SK-N-SH (cell line): ENCODE results near the gene FSTL5. TPM values are rescaled to one million over a fixed set of nuclear protein-coding genes. Genes with fewer than 3 reads are reported as not detected.

ENCODE experiments used
- CTCF ChIA-PET: fragments of 300-600, 350-600 bp; formaldehyde crosslinking; extraction: SDS; loops from one replicate; lab custom pipeline; 2021; lab: Yijun Ruan, JAX
- POLR2A ChIA-PET: fragments of 350-600 bp; sonication (Branson Sonifier 250); formaldehyde crosslinking; extraction: SDS; loops from one replicate; lab custom pipeline; 2020; ENCODE audit warnings: antibody characterized with exemption, inconsistent platforms; lab: Yijun Ruan, JAX
- DNase-seq: peaks from one replicate; pipeline ENCODE4 v3.0.0; 2012
- H2AFZ ChIP-seq: fragments of 200-600 bp; sonication (generic); 2 replicates; pipeline ENCODE4 v1.8.1; 2016; ENCODE audit warnings: antibody characterized with exemption, mild to moderate bottlenecking, low read depth
- H3F3A ChIP-seq: fragments of 200-600 bp; sonication (generic); replicated peaks from 2 replicates; pipeline ENCODE3; 2016; ENCODE audit warnings: antibody characterized with exemption, mild to moderate bottlenecking; ENCODE audit not compliant: insufficient read depth
- H3K27ac ChIP-seq, 2 experiments: fragments of 200-500 bp in 1 of 2; fragments of 200-600 bp in 1 of 2; sonication (Bioruptor generic) in 1 of 2; sonication (generic), shearing (Covaris generic) in 1 of 2; 2 replicates each; pipeline versions ENCODE4 v1.5.1 to v1.6.1; 2014 to 2016; ENCODE audit warnings: low read depth in 2 of 2, inconsistent platforms in 1 of 2, low read length in 1 of 2, mild to moderate bottlenecking in 1 of 2, mixed read lengths in 1 of 2
- H3K27me3 ChIP-seq: fragments of 200-600 bp; sonication (generic), shearing (Covaris generic); 2 replicates; pipeline ENCODE4 v1.6.1; 2016; ENCODE audit warnings: mixed run types; ENCODE audit not compliant: insufficient read depth
- H3K36me3 ChIP-seq, 2 experiments: fragments of 200-500 bp in 1 of 2; fragments of 200-600 bp in 1 of 2; sonication (Bioruptor generic) in 1 of 2; sonication (generic) in 1 of 2; replicated peaks in 1 of 2; 2 replicates each; pipeline versions ENCODE3 to v1.5.1; 2014 to 2016; ENCODE audit warnings: low read length in 1 of 2, mild to moderate bottlenecking in 1 of 2; ENCODE audit not compliant: insufficient read depth in 2 of 2, control insufficient read depth in 1 of 2
- H3K4me1 ChIP-seq, 2 experiments: fragments of 200-500 bp in 1 of 2; fragments of 200-600 bp in 1 of 2; sonication (Bioruptor generic) in 1 of 2; sonication (generic), shearing (Covaris generic) in 1 of 2; 2 replicates each; pipeline versions ENCODE4 v1.5.1 to v1.6.1; 2014 to 2016; ENCODE audit warnings: low read depth in 1 of 2, low read length in 1 of 2, mixed run types in 1 of 2; ENCODE audit not compliant: insufficient read depth in 2 of 2, control insufficient read depth in 1 of 2
- H3K4me2 ChIP-seq: fragments of 200-600 bp; sonication (generic), shearing (Covaris generic); 2 replicates; pipeline ENCODE4 v1.6.1; 2017; ENCODE audit warnings: mixed run types
- H3K4me3 ChIP-seq, 2 experiments: fragments of 200-500 bp in 1 of 2; fragments of 200-600 bp in 1 of 2; sonication (Bioruptor generic) in 1 of 2; sonication (generic), shearing (Covaris generic) in 1 of 2; 2 replicates each; pipeline versions ENCODE4 v1.5.1 to v1.8.1; 2014 to 2016; ENCODE audit warnings: low read depth in 2 of 2, inconsistent platforms in 1 of 2, low read length in 1 of 2, mild to moderate bottlenecking in 1 of 2, mixed read lengths in 1 of 2, moderate library complexity in 1 of 2
- H3K79me2 ChIP-seq: fragments of 200-600 bp; sonication (generic); 2 replicates; pipeline ENCODE4 v1.8.1; 2017; ENCODE audit warnings: mild to moderate bottlenecking; ENCODE audit not compliant: insufficient read depth
- H3K9ac ChIP-seq: fragments of 200-600 bp; sonication (generic); 2 replicates; pipeline ENCODE4 v1.6.1; 2017; ENCODE audit warnings: mixed run types
- H3K9me2 ChIP-seq: fragments of 200-600 bp; sonication (generic); 2 replicates; pipeline ENCODE4 v1.6.1; 2017; ENCODE audit warnings: mixed run types
- H3K9me3 ChIP-seq: fragments of 200-600 bp; sonication (generic); 2 replicates; pipeline ENCODE4 v1.6.1; 2017; ENCODE audit warnings: mixed run types, mild to moderate bottlenecking, moderate library complexity
- H4K20me1 ChIP-seq: fragments of 200-600 bp; sonication (generic); 2 replicates; pipeline ENCODE4 v1.6.1; 2017; ENCODE audit warnings: mild to moderate bottlenecking, mixed run types; ENCODE audit not compliant: insufficient read depth
- FOXJ3 ChIP-seq: sonication (generic); formaldehyde crosslinking; IDR thresholded peaks from 2 replicates; pipeline ENCODE4 v1.5.1; 2020; ENCODE audit warnings: mild to moderate bottlenecking, missing genetic modification reagents
- GABPA ChIP-seq: IDR thresholded peaks from 2 replicates; pipeline ENCODE4 v1.4.0; 2012; ENCODE audit warnings: low read depth, mild to moderate bottlenecking
- MXI1 ChIP-seq: IDR thresholded peaks from 2 replicates; pipeline ENCODE4 v1.6.1; 2012; ENCODE audit warnings: mild to moderate bottlenecking, low read depth, low read length, improper control_type of control experiment
- NRF1 ChIP-seq: IDR thresholded peaks from 2 replicates; pipeline ENCODE4 v1.6.1; 2012; ENCODE audit warnings: low read depth, mild to moderate bottlenecking, low read length
- RAD21 ChIP-seq: IDR thresholded peaks from 2 replicates; pipeline ENCODE4 v1.6.1; 2012; ENCODE audit warnings: mild to moderate bottlenecking, low read length
- RFX5 ChIP-seq: IDR thresholded peaks from 2 replicates; pipeline ENCODE4 v1.6.1; 2012; ENCODE audit warnings: mild to moderate bottlenecking, improper control_type of control experiment, low read length
- RXRA ChIP-seq: IDR thresholded peaks from 2 replicates; pipeline ENCODE4 v1.4.0; 2012; ENCODE audit warnings: low read depth, mild to moderate bottlenecking, borderline replicate concordance
- SMC3 ChIP-seq: IDR thresholded peaks from 2 replicates; pipeline ENCODE4 v1.6.1; 2012; ENCODE audit warnings: low read depth, low read length, improper control_type of control experiment
- TAF1 ChIP-seq: IDR thresholded peaks from 2 replicates; pipeline ENCODE4 v1.6.1; 2012; ENCODE audit warnings: low read depth, mild to moderate bottlenecking, low read length, moderate library complexity, borderline replicate concordance
- TCF12 ChIP-seq: IDR thresholded peaks from 2 replicates; pipeline ENCODE4 v1.4.0; 2012
- WGBS: methylation state at CpG from one replicate; pipeline ENCODE4 v1.1.6; 2017; ENCODE audit warnings: low lambda C conversion rate; 5-methylcytosine and 5-hydroxymethylcytosine counted together
- polyA plus RNA-seq, 3 experiments: library from polyadenylated mRNA; depleted of rRNA; stranded (reverse); fragments of >200 nt; gene quantifications; 2 replicates each; pipeline ENCODE4 v1.2.3, GENCODE V29; 2012
- TF ChIP-seq, protein P1 (sequence below): IDR thresholded peaks from 2 replicates; pipeline ENCODE4 v1.6.1; 2012; ENCODE audit warnings: mild to moderate bottlenecking, low read depth, low read length, moderate library complexity
- TF ChIP-seq, protein P2 (sequence below): fragments of 150-350 bp; IDR thresholded peaks from 2 replicates; pipeline ENCODE4 v1.6.1; 2016; ENCODE audit warnings: mild to moderate bottlenecking, low read depth, low read length
- TF ChIP-seq, protein P3 (sequence below): IDR thresholded peaks from 2 replicates; pipeline ENCODE4 v1.4.0; 2012; ENCODE audit warnings: low read depth

The FSTL5 gene
- polyA plus RNA-seq, 1 of the 3 experiments (the other 2 are of a cell fraction) = 0.07 TPM

DNA sequence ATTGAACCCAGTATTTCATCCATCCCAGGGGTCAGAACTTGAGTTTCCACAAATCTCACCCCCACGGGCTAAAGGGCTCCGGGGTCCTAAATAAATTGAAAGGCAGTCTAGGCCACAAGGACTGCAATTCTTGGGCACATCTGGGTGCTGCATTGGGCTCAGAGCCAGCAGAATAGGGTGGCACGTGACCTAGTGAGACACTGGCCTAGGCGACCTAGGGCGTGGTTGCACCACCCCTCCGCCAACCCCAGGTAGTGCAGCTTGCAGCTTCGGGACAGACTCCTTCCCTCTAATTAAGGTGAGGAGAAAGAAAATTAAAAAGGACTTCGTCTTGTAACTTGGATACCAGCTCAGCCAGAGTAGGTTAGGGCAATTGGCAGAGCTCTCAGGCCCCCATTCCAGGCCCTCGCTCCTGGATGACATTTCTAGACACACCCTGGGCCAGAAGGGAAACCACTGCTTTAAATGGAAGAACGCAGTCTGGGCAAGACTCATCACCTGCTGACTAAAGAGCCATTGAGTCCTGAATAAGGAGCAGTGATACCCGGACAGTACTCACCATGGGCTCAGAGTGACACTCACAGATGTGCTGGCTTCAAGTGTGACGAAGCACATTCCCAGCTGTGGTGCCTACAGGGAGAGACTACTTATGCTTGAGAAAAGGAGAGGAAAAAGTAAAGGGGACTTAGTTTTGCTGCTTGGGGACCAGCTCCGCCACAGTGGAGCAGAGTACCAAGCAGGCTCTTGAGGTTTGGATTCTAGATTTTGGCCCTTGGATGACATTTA is 735.4 kb downstream of the FSTL5 start:
- ChIA-PET POLR2A (no interaction called here), CTCF (no interaction called here)
- TF ChIP-seq SMC3 (no peak), MXI1 (no peak), FOXJ3 (CRISPR knock-in tag) (no peak), RXRA (no peak)
- TF ChIP-seq, protein P1, sequence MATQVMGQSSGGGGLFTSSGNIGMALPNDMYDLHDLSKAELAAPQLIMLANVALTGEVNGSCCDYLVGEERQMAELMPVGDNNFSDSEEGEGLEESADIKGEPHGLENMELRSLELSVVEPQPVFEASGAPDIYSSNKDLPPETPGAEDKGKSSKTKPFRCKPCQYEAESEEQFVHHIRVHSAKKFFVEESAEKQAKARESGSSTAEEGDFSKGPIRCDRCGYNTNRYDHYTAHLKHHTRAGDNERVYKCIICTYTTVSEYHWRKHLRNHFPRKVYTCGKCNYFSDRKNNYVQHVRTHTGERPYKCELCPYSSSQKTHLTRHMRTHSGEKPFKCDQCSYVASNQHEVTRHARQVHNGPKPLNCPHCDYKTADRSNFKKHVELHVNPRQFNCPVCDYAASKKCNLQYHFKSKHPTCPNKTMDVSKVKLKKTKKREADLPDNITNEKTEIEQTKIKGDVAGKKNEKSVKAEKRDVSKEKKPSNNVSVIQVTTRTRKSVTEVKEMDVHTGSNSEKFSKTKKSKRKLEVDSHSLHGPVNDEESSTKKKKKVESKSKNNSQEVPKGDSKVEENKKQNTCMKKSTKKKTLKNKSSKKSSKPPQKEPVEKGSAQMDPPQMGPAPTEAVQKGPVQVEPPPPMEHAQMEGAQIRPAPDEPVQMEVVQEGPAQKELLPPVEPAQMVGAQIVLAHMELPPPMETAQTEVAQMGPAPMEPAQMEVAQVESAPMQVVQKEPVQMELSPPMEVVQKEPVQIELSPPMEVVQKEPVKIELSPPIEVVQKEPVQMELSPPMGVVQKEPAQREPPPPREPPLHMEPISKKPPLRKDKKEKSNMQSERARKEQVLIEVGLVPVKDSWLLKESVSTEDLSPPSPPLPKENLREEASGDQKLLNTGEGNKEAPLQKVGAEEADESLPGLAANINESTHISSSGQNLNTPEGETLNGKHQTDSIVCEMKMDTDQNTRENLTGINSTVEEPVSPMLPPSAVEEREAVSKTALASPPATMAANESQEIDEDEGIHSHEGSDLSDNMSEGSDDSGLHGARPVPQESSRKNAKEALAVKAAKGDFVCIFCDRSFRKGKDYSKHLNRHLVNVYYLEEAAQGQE = no peak
- Histone ChIP-seq H3K27ac (no peak overlapping the region), H3K4me3 (no peak overlapping the region), H3K4me1 (no peaks in the 10 kb centered on the region), H3K36me3 (no peaks in the 10 kb centered on the region), H4K20me1 (no peaks in the 10 kb centered on the region), H3K27me3 (no peaks in the 10 kb centered on the region), H3K79me2 (no peaks in the 10 kb centered on the region), H3F3A (no peaks in the 10 kb centered on the region), H3K9me2 (no peaks in the 10 kb centered on the region), H2AFZ (no peak overlapping the region), H3K4me2 (no peak overlapping the region), H3K9ac (no peak overlapping the region), H3K9me3 (no peaks in the 10 kb centered on the region)
- no peak for DNase-seq
- 42% methylated on average over 11 of the region's 13 CpGs for WGBS

DNA sequence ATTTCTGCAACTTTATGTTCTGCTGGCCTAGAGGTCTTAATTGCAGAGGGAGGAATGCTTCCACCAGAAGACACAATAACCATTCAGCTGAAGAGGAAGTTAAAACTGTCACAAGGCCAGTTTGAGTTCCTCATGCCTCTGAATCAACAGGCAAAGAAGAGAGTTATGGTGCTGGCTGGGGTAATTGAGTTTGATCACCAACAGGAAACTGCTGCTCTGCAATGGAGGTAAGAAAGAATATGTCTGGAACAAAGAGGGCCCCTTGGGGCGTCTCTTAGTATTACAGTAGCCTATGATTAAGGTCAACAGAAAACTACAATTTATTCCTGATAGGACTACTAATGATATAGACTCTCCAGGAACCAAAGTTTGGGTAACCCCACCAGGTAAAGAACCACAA is 744.0 kb downstream of the FSTL5 start:
- no peaks in the 10 kb centered on the region for H3K79me2 ChIP-seq
- no peaks in the 10 kb centered on the region for H3K36me3 ChIP-seq
- no peak overlapping the region for H3K4me3 ChIP-seq
- H2AFZ ChIP-seq = no peak overlapping the region
- H3K27ac ChIP-seq = no peak overlapping the region
- H3K9me3 ChIP-seq = no peaks in the 10 kb centered on the region
- no peaks in the 10 kb centered on the region for H3K9me2 ChIP-seq
- peak; percentile 7 for DNase-seq
- ChIA-PET CTCF (no interaction called here), POLR2A (no interaction called here)
- no peaks in the 10 kb centered on the region for H3K4me1 ChIP-seq
- no peaks in the 10 kb centered on the region for H4K20me1 ChIP-seq
- H3K4me2 ChIP-seq = no peak overlapping the region
- no peaks in the 10 kb centered on the region for H3F3A ChIP-seq
- peak; percentile 41; the same call in 1 of the 2 replicates for TF ChIP-seq RAD21
- no peak for TF ChIP-seq GABPA
- TF ChIP-seq NRF1 = no peak
- 36% methylated on average over 1 of the region's 1 CpG for WGBS
- no peaks in the 10 kb centered on the region for H3K27me3 ChIP-seq
- no peak overlapping the region for H3K9ac ChIP-seq

DNA sequence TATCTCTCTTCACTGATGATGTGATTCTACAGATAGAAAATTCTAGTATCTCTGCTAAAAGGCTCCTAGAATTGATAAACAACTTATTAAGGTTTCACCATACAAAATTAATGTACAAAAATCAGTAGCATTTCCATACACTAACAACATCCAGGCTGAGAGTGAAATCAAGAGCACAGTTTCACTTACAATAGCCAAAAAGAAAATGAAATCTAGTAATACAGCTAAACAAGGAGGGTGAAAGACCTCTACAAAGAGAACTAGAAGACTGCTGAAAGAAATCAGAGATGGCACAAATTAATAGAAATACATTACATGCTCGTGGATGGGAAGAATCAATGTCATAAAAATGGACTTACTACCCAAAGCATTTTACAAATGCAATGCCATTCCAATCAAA is 751.9 kb downstream of the FSTL5 start:
- POLR2A ChIA-PET = no interaction called here
- H3K9me2 ChIP-seq = no peaks in the 10 kb centered on the region
- no peak for TF ChIP-seq MXI1
- TF ChIP-seq, protein P1 = no peak
- no peak for TF ChIP-seq TCF12
- TF ChIP-seq, protein P2, sequence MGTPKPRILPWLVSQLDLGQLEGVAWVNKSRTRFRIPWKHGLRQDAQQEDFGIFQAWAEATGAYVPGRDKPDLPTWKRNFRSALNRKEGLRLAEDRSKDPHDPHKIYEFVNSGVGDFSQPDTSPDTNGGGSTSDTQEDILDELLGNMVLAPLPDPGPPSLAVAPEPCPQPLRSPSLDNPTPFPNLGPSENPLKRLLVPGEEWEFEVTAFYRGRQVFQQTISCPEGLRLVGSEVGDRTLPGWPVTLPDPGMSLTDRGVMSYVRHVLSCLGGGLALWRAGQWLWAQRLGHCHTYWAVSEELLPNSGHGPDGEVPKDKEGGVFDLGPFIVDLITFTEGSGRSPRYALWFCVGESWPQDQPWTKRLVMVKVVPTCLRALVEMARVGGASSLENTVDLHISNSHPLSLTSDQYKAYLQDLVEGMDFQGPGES = no peak
- TF ChIP-seq RFX5 = no peak
- no peak for TF ChIP-seq TAF1
- TF ChIP-seq, protein P3, sequence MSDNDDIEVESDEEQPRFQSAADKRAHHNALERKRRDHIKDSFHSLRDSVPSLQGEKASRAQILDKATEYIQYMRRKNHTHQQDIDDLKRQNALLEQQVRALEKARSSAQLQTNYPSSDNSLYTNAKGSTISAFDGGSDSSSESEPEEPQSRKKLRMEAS = no peak

More for the DNA sequence above, 751.9 kb downstream of the FSTL5 start:
- no peak overlapping the region for H3K9ac ChIP-seq
- CTCF ChIA-PET = no interaction called here
- H3K27ac ChIP-seq = no peak overlapping the region
- H3K4me2 ChIP-seq = no peak overlapping the region
- no peaks in the 10 kb centered on the region for H3F3A ChIP-seq
- no peaks in the 10 kb centered on the region for H3K27me3 ChIP-seq
- no peaks in the 10 kb centered on the region for H3K79me2 ChIP-seq
- H3K4me3 ChIP-seq = no peak overlapping the region
- no peaks in the 10 kb centered on the region for H4K20me1 ChIP-seq
- 12% methylated on average over 1 of the region's 1 CpG for WGBS
- no peaks in the 10 kb centered on the region for H3K4me1 ChIP-seq
- no peak for DNase-seq
- no peaks in the 10 kb centered on the region for H3K9me3 ChIP-seq
- no peaks in the 10 kb centered on the region for H3K36me3 ChIP-seq
- no peak overlapping the region for H2AFZ ChIP-seq
